PC-3 (cell line): ENCODE measurements around the gene ZNF785. TPM values are rescaled to one million over a fixed set of nuclear protein-coding genes. Genes with fewer than 3 reads are reported as not detected.
A peak's percentile ranks its signal among the peaks of the same experiment; 100 is the strongest.

Experiments used
- ATAC-seq: fragments of 200-7000 bp; cut with Tn5 transposase; 2 replicates; pipeline ENCODE4 v1.9.1; 2020; ENCODE audit warnings: mild to moderate bottlenecking, moderate library complexity
- BruUV-seq: library from RNA; stranded (reverse); fragments of 400-500 nt; replicated peaks from 2 replicates; lab custom pipeline; 2021; lab: Mats Ljungman, UMichigan
- CTCF ChIA-PET: fragments of 300-600 bp; sonication (Branson Sonifier 250); formaldehyde crosslinking; loops from one replicate; lab custom pipeline; 2022; ENCODE audit warnings: antibody characterized with exemption; lab: Charles Lee
- POLR2A ChIA-PET: fragments of 300-600 bp; sonication (Branson Sonifier 250); formaldehyde crosslinking; loops from one replicate; lab custom pipeline; 2022; ENCODE audit warnings: antibody characterized with exemption; ENCODE audit not compliant: unreplicated experiment; lab: Charles Lee
- DNase-seq: peaks from one replicate; pipeline ENCODE4 v3.0.0-alpha.2; 2015
- H2AFZ ChIP-seq: fragments of 300-600 bp; sonication (generic); 2 replicates; pipeline ENCODE4 v1.6.0; 2016; ENCODE audit warnings: antibody characterized with exemption, low read length
- H3F3A ChIP-seq: fragments of 300-600 bp; sonication (generic); one replicate; pipeline ENCODE4 v1.6.0; 2017; ENCODE audit warnings: antibody characterized with exemption, low read length, control low read depth, mild to moderate bottlenecking; ENCODE audit not compliant: unreplicated experiment
- H3K27ac ChIP-seq: fragments of 300-600 bp; sonication (generic); 2 replicates; pipeline ENCODE4 v1.5.1; 2016; ENCODE audit warnings: mild to moderate bottlenecking, low read length
- H3K27me3 ChIP-seq: fragments of 300-600 bp; sonication (generic); 2 replicates; pipeline ENCODE4 v1.6.1; 2016; ENCODE audit warnings: low read length, mixed read lengths
- H3K36me3 ChIP-seq: fragments of 300-600 bp; sonication (generic); 2 replicates; pipeline ENCODE4 v1.6.1; 2016; ENCODE audit warnings: low read depth, mixed run types, low read length, mixed read lengths
- H3K4me1 ChIP-seq: fragments of 300-600 bp; sonication (generic); 2 replicates; pipeline ENCODE4 v1.5.1; 2016; ENCODE audit warnings: low read length; ENCODE audit not compliant: insufficient read depth
- H3K4me2 ChIP-seq: fragments of 300-600 bp; sonication (generic); 2 replicates; pipeline ENCODE4 v1.6.0; 2016; ENCODE audit warnings: low read length
- H3K4me3 ChIP-seq: fragments of 300-600 bp; sonication (generic); 2 replicates; pipeline ENCODE4 v1.5.1; 2016; ENCODE audit warnings: mild to moderate bottlenecking, low read length, mixed read lengths
- H3K79me2 ChIP-seq: fragments of 300-600 bp; sonication (generic); 2 replicates; pipeline ENCODE4 v1.6.1; 2017; ENCODE audit warnings: low read length, mixed read lengths
- H3K9ac ChIP-seq: fragments of 300-600 bp; sonication (generic); 2 replicates; pipeline ENCODE4 v1.6.0; 2016; ENCODE audit warnings: mild to moderate bottlenecking, low read length
- H3K9me2 ChIP-seq: fragments of 300-600 bp; sonication (generic); replicated peaks from 2 replicates; pipeline ENCODE4 v1.6.1; 2016; ENCODE audit warnings: mixed run types, low read length, mixed read lengths
- H3K9me3 ChIP-seq: fragments of 300-600 bp; sonication (generic); 2 replicates; pipeline ENCODE4 v1.6.1; 2016; ENCODE audit warnings: low read length, mixed read lengths
- H4K20me1 ChIP-seq: fragments of 300-600 bp; sonication (generic); 2 replicates; pipeline ENCODE4 v1.6.1; 2016; ENCODE audit warnings: low read length, mixed read lengths
- EZH2 ChIP-seq: fragments of 300-600 bp; sonication (generic); IDR thresholded peaks from one replicate; pipeline ENCODE4 v1.6.1; 2017; ENCODE audit warnings: antibody characterized with exemption, mild to moderate bottlenecking, low read length; ENCODE audit not compliant: unreplicated experiment
- EZH2phosphoT487 ChIP-seq: fragments of 300-600 bp; sonication (generic); IDR thresholded peaks from 2 replicates; pipeline ENCODE4 v1.6.1; 2018; ENCODE audit warnings: mild to moderate bottlenecking, antibody characterized with exemption, low read length, borderline replicate concordance
- intact Hi-C: fragments of 100-400 bp; cut with micrococcal nuclease; formaldehyde crosslinking; loops from 2 replicates; pipeline ENCODE4 v1.9.0; 2023
- total RNA-seq: library from RNA; depleted of rRNA; stranded (reverse); fragments of >200 nt; gene quantifications from 2 replicates; pipeline ENCODE4 v1.2.3, GENCODE V29; 2014
- TF ChIP-seq, protein P1 (sequence below): fragments of 300-600 bp; sonication (generic); conservative IDR thresholded peaks from 2 replicates; pipeline ENCODE4 v1.5.1; 2017; ENCODE audit warnings: antibody characterized with exemption, low read depth, mild to moderate bottlenecking, low read length

ZNF785 gene
- total RNA-seq, 1 experiment from 2014 or later: 4.9 TPM

DNA sequence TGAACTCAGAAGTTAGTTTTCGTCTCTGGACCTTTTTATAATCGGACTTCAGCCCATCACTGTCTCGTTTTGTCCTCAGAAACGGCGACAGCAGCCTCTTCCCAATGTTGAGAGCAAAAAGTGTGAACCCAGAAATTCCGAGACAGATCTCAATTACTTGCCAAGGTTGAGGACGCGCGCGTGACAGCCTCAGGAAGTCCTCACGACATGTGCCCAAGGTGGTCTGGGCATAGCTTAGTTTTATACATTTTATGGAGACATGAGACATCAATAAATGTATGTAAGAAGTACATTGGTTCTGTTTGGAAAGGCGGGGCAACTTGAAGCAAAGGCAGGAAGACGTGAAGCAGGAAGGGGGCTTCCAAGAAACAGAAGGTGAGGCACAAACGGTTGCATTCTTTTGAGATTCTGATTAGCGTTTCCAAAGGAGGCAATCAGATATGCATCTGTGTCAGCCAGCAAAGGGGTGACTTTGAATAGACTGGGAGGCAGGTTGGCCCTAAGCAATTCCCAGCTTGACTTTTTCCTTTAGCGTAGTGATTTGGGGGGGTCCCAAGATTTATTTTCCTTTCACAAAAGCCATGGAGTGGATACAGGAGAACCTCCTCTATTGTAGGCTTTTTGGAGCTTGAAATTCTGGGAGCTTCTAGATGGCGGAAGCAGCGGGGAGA lies 50.3 kb downstream of the ZNF785 start:
- peaks cover 29% of the 10 kb centered on the region for H3K79me2 ChIP-seq
- no peaks in the 10 kb centered on the region for H3K27me3 ChIP-seq
- TF ChIP-seq EZH2 (no peak), EZH2phosphoT487 (no peak)
- TF ChIP-seq, protein P1, sequence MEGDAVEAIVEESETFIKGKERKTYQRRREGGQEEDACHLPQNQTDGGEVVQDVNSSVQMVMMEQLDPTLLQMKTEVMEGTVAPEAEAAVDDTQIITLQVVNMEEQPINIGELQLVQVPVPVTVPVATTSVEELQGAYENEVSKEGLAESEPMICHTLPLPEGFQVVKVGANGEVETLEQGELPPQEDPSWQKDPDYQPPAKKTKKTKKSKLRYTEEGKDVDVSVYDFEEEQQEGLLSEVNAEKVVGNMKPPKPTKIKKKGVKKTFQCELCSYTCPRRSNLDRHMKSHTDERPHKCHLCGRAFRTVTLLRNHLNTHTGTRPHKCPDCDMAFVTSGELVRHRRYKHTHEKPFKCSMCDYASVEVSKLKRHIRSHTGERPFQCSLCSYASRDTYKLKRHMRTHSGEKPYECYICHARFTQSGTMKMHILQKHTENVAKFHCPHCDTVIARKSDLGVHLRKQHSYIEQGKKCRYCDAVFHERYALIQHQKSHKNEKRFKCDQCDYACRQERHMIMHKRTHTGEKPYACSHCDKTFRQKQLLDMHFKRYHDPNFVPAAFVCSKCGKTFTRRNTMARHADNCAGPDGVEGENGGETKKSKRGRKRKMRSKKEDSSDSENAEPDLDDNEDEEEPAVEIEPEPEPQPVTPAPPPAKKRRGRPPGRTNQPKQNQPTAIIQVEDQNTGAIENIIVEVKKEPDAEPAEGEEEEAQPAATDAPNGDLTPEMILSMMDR: no peak
- no peaks in the 10 kb centered on the region for H4K20me1 ChIP-seq
- ATAC-seq: peak; percentile 4
- peak; percentile 19 for DNase-seq
- H3K9me3 ChIP-seq: no peaks in the 10 kb centered on the region
- intact Hi-C loops: loop anchor here (1.0 kb wide), 1 partner anchor 23 kb away; the partner anchor contains the start of gene ZNF764
- BruUV-seq: TSS peak; percentile 95
- peak overlapping the region; percentile 64 for H3K27ac ChIP-seq
- peak overlapping the region; percentile 91 for H2AFZ ChIP-seq
- no peaks in the 10 kb centered on the region for H3F3A ChIP-seq
- no peaks in the 10 kb centered on the region for H3K9me2 ChIP-seq
- CTCF ChIA-PET: interaction anchor here (0.8 to 1.2 kb wide), 2 partner anchors 22 to 105 kb away, joined by 4 to 8 read pairs; partner anchors contain the start of gene DCTPP1
- POLR2A ChIA-PET: interaction anchor here (0.7 to 0.8 kb wide), 2 partner anchors 36 to 526 kb away, joined by 4 read pairs; no protein-coding TSS in a partner anchor
- peak overlapping the region; percentile 73 for H3K4me3 ChIP-seq
- peak overlapping the region; percentile 95 for H3K9ac ChIP-seq
- peaks cover 15% of the 10 kb centered on the region for H3K4me1 ChIP-seq
- H3K36me3 ChIP-seq: no peaks in the 10 kb centered on the region
- H3K4me2 ChIP-seq: peak overlapping the region; percentile 97

- TF ChIP-seq EZH2phosphoT487 (no peak), EZH2 (no peak)
- TF ChIP-seq, protein P1: no peak
- Histone ChIP-seq H3K9me2 (no peaks in the 10 kb centered on the region), H4K20me1 (no peaks in the 10 kb centered on the region), H3K9ac (peak within 1 kb of the TSS; percentile 95), H3K27me3 (no peaks in the 10 kb centered on the region), H3K9me3 (no peaks in the 10 kb centered on the region), H2AFZ (peak within 1 kb of the TSS; percentile 91), H3K36me3 (no peaks in the 10 kb centered on the region), H3K4me2 (peak within 1 kb of the TSS; percentile 97), H3K27ac (peak within 1 kb of the TSS; percentile 64), H3K4me3 (peak within 1 kb of the TSS; percentile 73), H3F3A (no peaks in the 10 kb centered on the region), H3K4me1 (peaks cover 15% of the 10 kb centered on the region), H3K79me2 (peaks cover 29% of the 10 kb centered on the region)
- CTCF ChIA-PET: interaction anchor here (0.7 to 1.2 kb wide), 2 partner anchors 76 to 105 kb away, joined by 4 to 7 read pairs; partner anchors contain the start of gene DCTPP1
- DNase-seq: peak; percentile 82
- POLR2A ChIA-PET: interaction anchor here (0.8 kb wide), 1 partner anchor 35 kb away, joined by 4 read pairs; no protein-coding TSS in a partner anchor
- BruUV-seq: TSS peak; percentile 36
- peak; percentile 80 for ATAC-seq
- intact Hi-C loops: loop anchor here (1.0 kb wide), 1 partner anchor 24 kb away; the partner anchor contains the start of gene ZNF764
These were observed 51.0 kb downstream of the ZNF785 start, which contains the start of gene ZNF747 for GRCh38 chr16:30534368-30535105. Gene ZNF747 (minus strand): TSS chr16:30534858. CDS start chr16:30534679, 179 bp downstream.
